Keratinocyte (primary cell): Measurements from ENCODE around the gene TMEM109. TPM values are rescaled to one million over a fixed set of nuclear protein-coding genes. Genes with fewer than 3 reads are reported as not detected.

Experiments used
- DNase-seq: peaks from one replicate; pipeline ENCODE4 v3.0.0-alpha.2; 2011; ENCODE audit warnings: low read depth, missing footprints, low spot score
- FAIRE-seq: peaks from 2 replicates; lab custom pipeline; 2011; peaks lifted over from hg19 to GRCh38; lab: Jason Lieb, UNC
- H2AFZ ChIP-seq: 2 replicates; pipeline ENCODE4 v1.6.0; 2012; ENCODE audit warnings: low read length, control low read depth, inconsistent platforms; ENCODE audit not compliant: control insufficient read depth
- H3K27ac ChIP-seq: 2 replicates; pipeline ENCODE4 v1.5.1; 2011; ENCODE audit warnings: low read length; ENCODE audit not compliant: control insufficient read depth, insufficient read depth
- H3K27me3 ChIP-seq: 3 replicates; pipeline ENCODE4 v1.6.0; 2011; ENCODE audit warnings: low read length; ENCODE audit not compliant: control insufficient read depth, insufficient read depth; ENCODE audit errors: extremely low read depth
- H3K36me3 ChIP-seq, 2 experiments: 2 replicates in 1 of 2; 3 replicates in 1 of 2; pipeline ENCODE4 v1.5.1; 2011; ENCODE audit warnings: low read length in 2 of 2, mild to moderate bottlenecking in 1 of 2; ENCODE audit not compliant: control insufficient read depth in 2 of 2, insufficient read depth in 2 of 2; ENCODE audit errors: extremely low read depth in 1 of 2
- H3K4me1 ChIP-seq: 3 replicates; pipeline ENCODE4 v1.5.1; 2011; ENCODE audit warnings: low read length; ENCODE audit not compliant: control insufficient read depth, insufficient read depth; ENCODE audit errors: extremely low read depth
- H3K4me2 ChIP-seq: 3 replicates; pipeline ENCODE4 v1.6.0; 2011; ENCODE audit warnings: low read depth, low read length; ENCODE audit not compliant: control insufficient read depth, insufficient read depth; ENCODE audit errors: extremely low read depth
- H3K4me3 ChIP-seq, 3 experiments: fragments of 200-600 bp in 1 of 3; sonication (generic) in 1 of 3; 2 replicates in 2 of 3; 3 replicates in 1 of 3; pipeline ENCODE4 v1.5.1; 2011 to 2016; ENCODE audit warnings: low read length in 3 of 3, mild to moderate bottlenecking in 3 of 3, control low read depth in 2 of 3, inconsistent platforms in 1 of 3, low read depth in 1 of 3, mixed read lengths in 1 of 3, mixed run types in 1 of 3, moderate library complexity in 1 of 3; ENCODE audit not compliant: control insufficient read depth in 2 of 3, insufficient read depth in 2 of 3; ENCODE audit errors: extremely low read depth in 1 of 3
- H3K79me2 ChIP-seq: 2 replicates; pipeline ENCODE4 v1.6.0; 2012; ENCODE audit warnings: low read length; ENCODE audit not compliant: control insufficient read depth, insufficient read depth
- H3K9ac ChIP-seq: 3 replicates; pipeline ENCODE4 v1.6.0; 2011; ENCODE audit warnings: low read length; ENCODE audit not compliant: control insufficient read depth, insufficient read depth; ENCODE audit errors: extremely low read depth
- H3K9me1 ChIP-seq: 3 replicates; pipeline ENCODE4 v1.6.0; 2011; ENCODE audit warnings: low read length; ENCODE audit not compliant: control insufficient read depth, insufficient read depth; ENCODE audit errors: extremely low read depth
- H3K9me3 ChIP-seq: 2 replicates; pipeline ENCODE4 v1.5.1; 2012; ENCODE audit warnings: low read depth, low read length; ENCODE audit not compliant: control insufficient read depth
- H4K20me1 ChIP-seq: 3 replicates; pipeline ENCODE4 v1.6.0; 2011; ENCODE audit warnings: low read length; ENCODE audit not compliant: control insufficient read depth, insufficient read depth; ENCODE audit errors: extremely low read depth
- CTCF ChIP-seq, 3 experiments: IDR thresholded peaks in 1 of 3; conservative IDR thresholded peaks in 1 of 3; optimal IDR thresholded peaks in 1 of 3; 2 replicates in 2 of 3; 3 replicates in 1 of 3; pipeline versions ENCODE3 to v1.5.1; 2011; ENCODE audit warnings: low read length in 3 of 3, mild to moderate bottlenecking in 3 of 3, moderate library complexity in 2 of 3, control low read depth in 1 of 3, inconsistent platforms in 1 of 3; ENCODE audit not compliant: insufficient read depth in 2 of 3; ENCODE audit errors: extremely low read depth in 1 of 3
- EZH2 ChIP-seq: IDR thresholded peaks from one replicate; pipeline ENCODE4 v1.6.1; 2012; ENCODE audit warnings: inconsistent platforms, mild to moderate bottlenecking, low read length, moderate library complexity
- dilution Hi-C: fragments of 300-500 bp; cut with MboI; formaldehyde crosslinking; loops from one replicate; pipeline ENCODE4 v1.7.0; 2020; ENCODE audit warnings: low sequenced_read_pairs; ENCODE audit not compliant: extremely low pct_ligation_motif_present
- polyA plus RNA-seq, 5 experiments: library from polyadenylated mRNA; depleted of rRNA in 3 of 5; stranded (reverse) in 3 of 5; stranded (forward) in 1 of 5; unstranded in 1 of 5; fragments of >200 nt; gene quantifications; 1 replicate in 1 of 5; 2 replicates in 3 of 5; 3 replicates in 1 of 5; pipeline versions ENCODE4 v1.2.1 to v1.2.3, GENCODE V29; 2011 to 2012; ENCODE audit warnings: missing spikeins in 2 of 5, low read depth in 1 of 5, low replicate concordance in 1 of 5

The TMEM109 gene
- polyA plus RNA-seq, 1 donor (not counting 4 experiments of a cell fraction or from before 2014, with no cell fraction given): 25.2 TPM

GRCh38 chr11:60899977-60900376 lies 14.0 kb upstream of the TMEM109 start:
- H4K20me1 ChIP-seq: peaks cover 7% of the 10 kb centered on the region
- no peaks in the 10 kb centered on the region for H3K9me1 ChIP-seq
- peaks cover 28% of the 10 kb centered on the region for H3K79me2 ChIP-seq
- H3K9ac ChIP-seq: no peak overlapping the region
- DNase-seq: no peak
- no peaks in the 10 kb centered on the region for H3K9me3 ChIP-seq
- TF ChIP-seq CTCF (optimal IDR thresholded peaks at IDR 0.05 in 1 of 3, IDR thresholded peaks at IDR 0.05 in 1 of 3, conservative IDR thresholded peaks at IDR 0.05 in 1 of 3; ENCODE audit: extremely low read depth in 1 of 3, insufficient read depth in 2 of 3, low read length in 3 of 3) (no peak), EZH2 (no peak)
- no peak for FAIRE-seq
- H2AFZ ChIP-seq: no peak overlapping the region
- H3K4me1 ChIP-seq: peaks cover 5% of the 10 kb centered on the region
- no peaks in the 10 kb centered on the region for H3K27me3 ChIP-seq
- H3K27ac ChIP-seq: no peak overlapping the region
- H3K36me3 ChIP-seq: peaks cover 41 to 54% of the 10 kb centered on the region in 2 experiments
- no peak overlapping the region for H3K4me2 ChIP-seq
- H3K4me3 ChIP-seq: no peak overlapping the region
- dilution Hi-C loops: no loop called here

GRCh38 chr11:60900673-60901404 lies 13.1 kb upstream of the TMEM109 start:
- Histone ChIP-seq H4K20me1 (peaks cover 10% of the 10 kb centered on the region), H2AFZ (no peak overlapping the region), H3K9me1 (no peaks in the 10 kb centered on the region), H3K9me3 (no peaks in the 10 kb centered on the region), H3K4me3 (no peak overlapping the region), H3K27ac (no peak overlapping the region), H3K27me3 (no peaks in the 10 kb centered on the region), H3K36me3 (peaks cover 37 to 51% of the 10 kb centered on the region in 2 experiments), H3K9ac (no peak overlapping the region), H3K4me1 (peaks cover 11% of the 10 kb centered on the region), H3K4me2 (no peak overlapping the region), H3K79me2 (peaks cover 36% of the 10 kb centered on the region)
- dilution Hi-C loops: no loop called here
- FAIRE-seq: no peak
- no peak for DNase-seq
- no peak for TF ChIP-seq EZH2
- no peak for TF ChIP-seq CTCF (optimal IDR thresholded peaks at IDR 0.05 in 1 of 3, IDR thresholded peaks at IDR 0.05 in 1 of 3, conservative IDR thresholded peaks at IDR 0.05 in 1 of 3; ENCODE audit: extremely low read depth in 1 of 3, insufficient read depth in 2 of 3, low read length in 3 of 3)
